ENCODE data around the gene MAML3. TPM values are rescaled to one million over a fixed set of nuclear protein-coding genes. Genes with fewer than 3 reads are reported as not detected.

Gene MAML3
- total RNA-seq, 2 experiments from 2014 or later: 2.0 to 2.4 TPM

GRCh38 chr4:139986689-139987501, 167.1 kb downstream of the MAML3 start:
- Mint-ChIP-seq H3K4me1 (ENCODE audit: low read depth) (peaks cover 12% of the 10 kb centered on the region), H3K4me3 (no peak overlapping the region), H3K27ac (no peak overlapping the region), H3K27me3 (no peaks in the 10 kb centered on the region), H3K9me3 (no peaks in the 10 kb centered on the region), H3K36me3 (ENCODE audit: low read depth) (no peaks in the 10 kb centered on the region)
- intact Hi-C loops (cut with micrococcal nuclease): no loop called here
- POLR2A ChIA-PET: no interaction called here
- CTCF ChIA-PET: no interaction called here
- TF ChIP-seq CTCF (IDR thresholded peaks at IDR 0.05): no peak
- ATAC-seq (no peak), DNase-seq (no peak)

- no peaks in the 10 kb centered on the region for H3K36me3 Mint-ChIP-seq (ENCODE audit: low read depth)
Measured at GRCh38 chr4:139986106-139986505, 167.9 kb downstream of the MAML3 start.

GRCh38 chr4:139985401-139985800, 168.6 kb downstream of the MAML3 start:
- Mint-ChIP-seq H3K27ac (no peak overlapping the region), H3K4me3 (no peak overlapping the region), H3K4me1 (ENCODE audit: low read depth) (peaks cover 12% of the 10 kb centered on the region), H3K36me3 (ENCODE audit: low read depth) (no peaks in the 10 kb centered on the region), H3K27me3 (no peaks in the 10 kb centered on the region), H3K9me3 (no peaks in the 10 kb centered on the region)
- ChIA-PET CTCF (interaction anchor here (1.0 to 1.7 kb wide), 2 partner anchors 251 to 268 kb away, joined by 4 read pairs; no protein-coding TSS in a partner anchor), POLR2A (interaction anchor here (0.9 kb wide), 1 partner anchor 30 kb away, joined by 3 read pairs; no protein-coding TSS in a partner anchor)
- ATAC-seq: no peak
- DNase-seq: no peak
- intact Hi-C loops (cut with micrococcal nuclease): no loop called here
- no peak for TF ChIP-seq CTCF (IDR thresholded peaks at IDR 0.05)

More at GRCh38 chr4:139986106-139986505, 167.9 kb downstream of the MAML3 start:
- Mint-ChIP-seq H3K4me1 (ENCODE audit: low read depth) (peaks cover 12% of the 10 kb centered on the region), H3K9me3 (no peaks in the 10 kb centered on the region), H3K4me3 (no peak overlapping the region), H3K27me3 (no peaks in the 10 kb centered on the region), H3K27ac (no peak overlapping the region)
- ChIA-PET CTCF (interaction anchor here (1.7 kb wide), 1 partner anchor 268 kb away, joined by 4 read pairs; no protein-coding TSS in a partner anchor), POLR2A (no interaction called here)
- ATAC-seq (no peak), DNase-seq (no peak)
- intact Hi-C loops (cut with micrococcal nuclease): no loop called here
- no peak for TF ChIP-seq CTCF (IDR thresholded peaks at IDR 0.05)

GRCh38 chr4:139984471-139984870, 169.5 kb downstream of the MAML3 start:
- no peaks in the 10 kb centered on the region for H3K9me3 Mint-ChIP-seq
- DNase-seq (no peak), ATAC-seq (no peak)
- ChIA-PET CTCF (interaction anchor here (1.0 to 1.7 kb wide), 2 partner anchors 250 to 269 kb away, joined by 4 read pairs; no protein-coding TSS in a partner anchor), POLR2A (no interaction called here)
- H3K4me1 Mint-ChIP-seq (ENCODE audit: low read depth): peaks cover 12% of the 10 kb centered on the region
- H3K4me3 Mint-ChIP-seq: no peak overlapping the region
- H3K27me3 Mint-ChIP-seq: no peaks in the 10 kb centered on the region
- peaks cover 3% of the 10 kb centered on the region for H3K36me3 Mint-ChIP-seq (ENCODE audit: low read depth)
- intact Hi-C loops (cut with micrococcal nuclease): no loop called here
- no peak for TF ChIP-seq CTCF (IDR thresholded peaks at IDR 0.05)
- H3K27ac Mint-ChIP-seq: no peak overlapping the region

GRCh38 chr4:139978692-139979091, 175.3 kb downstream of the MAML3 start:
- Mint-ChIP-seq H3K9me3 (no peaks in the 10 kb centered on the region), H3K4me3 (no peak overlapping the region), H3K36me3 (ENCODE audit: low read depth) (peaks cover 4% of the 10 kb centered on the region), H3K27me3 (no peaks in the 10 kb centered on the region), H3K4me1 (ENCODE audit: low read depth) (peaks cover 26% of the 10 kb centered on the region), H3K27ac (peak overlapping the region; percentile 47)
- intact Hi-C loops (cut with micrococcal nuclease): no loop called here
- DNase-seq: peak; percentile 44
- ChIA-PET CTCF (interaction anchor here (0.8 to 1.3 kb wide), 3 partner anchors 28 to 381 kb away, joined by 3 to 6 read pairs (median 3); no protein-coding TSS in a partner anchor), POLR2A (no interaction called here)
- peak; percentile 88 for ATAC-seq
- no peak for TF ChIP-seq CTCF (IDR thresholded peaks at IDR 0.05)

Data from activated CD8-positive, alpha-beta T cell treated with anti-CD3 and anti-CD28 coated beads for 36 hours (primary cell).